Calu3 (cell line): ENCODE results near the gene UIMC1. TPM values are rescaled to one million over a fixed set of nuclear protein-coding genes. Genes with fewer than 3 reads are reported as not detected.
A peak's percentile ranks its signal among the peaks of the same experiment; 100 is the strongest.

Experiments used
- BruUV-seq: library from RNA; stranded (reverse); fragments of 400-500 nt; replicated peaks from 2 replicates; lab custom pipeline; 2021; lab: Mats Ljungman, UMichigan
- CTCF ChIA-PET: fragments of 300-600 bp; sonication (Branson Sonifier 250); formaldehyde crosslinking; loops from one replicate; lab custom pipeline; 2022; ENCODE audit warnings: antibody characterized with exemption; lab: Charles Lee
- DNase-seq: peaks from one replicate; pipeline ENCODE4 v3.0.0; 2022
- H3K27ac Mint-ChIP-seq: one replicate; pipeline ENCODE4 v1.8.0; 2022; ENCODE audit warnings: mixed read lengths; ENCODE audit not compliant: unreplicated experiment
- H3K27me3 Mint-ChIP-seq: one replicate; pipeline ENCODE4 v1.8.0; 2022; ENCODE audit warnings: mixed read lengths; ENCODE audit not compliant: unreplicated experiment
- H3K36me3 Mint-ChIP-seq: one replicate; pipeline ENCODE4 v1.8.0; 2022; ENCODE audit warnings: mild to moderate bottlenecking, moderate library complexity, mixed read lengths; ENCODE audit not compliant: insufficient read depth, unreplicated experiment
- H3K4me1 Mint-ChIP-seq: one replicate; pipeline ENCODE4 v1.8.0; 2022; ENCODE audit warnings: mild to moderate bottlenecking, low read depth, mixed read lengths; ENCODE audit not compliant: unreplicated experiment
- H3K4me3 Mint-ChIP-seq: one replicate; pipeline ENCODE4 v1.8.0; 2022; ENCODE audit warnings: mild to moderate bottlenecking, low read depth, moderate library complexity, mixed read lengths; ENCODE audit not compliant: unreplicated experiment
- H3K9me3 Mint-ChIP-seq: one replicate; pipeline ENCODE4 v1.8.0; 2022; ENCODE audit warnings: low read depth, mixed read lengths; ENCODE audit not compliant: unreplicated experiment
- CTCF ChIP-seq: fragments of 200-600 bp; IDR thresholded peaks from one replicate; pipeline ENCODE4 v1.8.0; 2022; ENCODE audit warnings: antibody characterized with exemption; ENCODE audit not compliant: unreplicated experiment
- intact Hi-C: fragments of 100-400 bp; cut with micrococcal nuclease; formaldehyde crosslinking; loops from one replicate; pipeline ENCODE4 v1.10.0; 2022; ENCODE audit not compliant: unreplicated experiment
- total RNA-seq: library from RNA; stranded (reverse); gene quantifications from 2 replicates; pipeline ENCODE4 v1.2.3, GENCODE V29; 2022

Gene UIMC1
- total RNA-seq, 1 experiment from 2014 or later = 51.3 TPM

- TF ChIP-seq CTCF = no peak
- CTCF ChIA-PET = interaction anchor here (0.5 to 3.1 kb wide), 11 partner anchors 25 to 245 kb away, joined by 3 to 20 read pairs (median 4); no protein-coding TSS in a partner anchor
- Mint-ChIP-seq H3K9me3 (no peaks in the 10 kb centered on the region), H3K36me3 (peaks cover 14% of the 10 kb centered on the region), H3K27ac (peak overlapping the region; percentile 29), H3K27me3 (no peaks in the 10 kb centered on the region), H3K4me1 (peaks cover 48% of the 10 kb centered on the region), H3K4me3 (peak overlapping the region; percentile 11)
- DNase-seq = peak; percentile 50
- intact Hi-C loops = loop anchor here (5.0 kb wide), 2 partner anchors 81 to 241 kb away; no protein-coding TSS in a partner anchor
- no TSS peak for BruUV-seq
Measured at GRCh38 chr5:176902911-176903664, 103.5 kb downstream of the UIMC1 start.

GRCh38 chr5:176902102-176902814, 104.3 kb downstream of the UIMC1 start:
- DNase-seq = no peak
- Mint-ChIP-seq H3K27me3 (no peaks in the 10 kb centered on the region), H3K27ac (no peak overlapping the region), H3K36me3 (peaks cover 9% of the 10 kb centered on the region), H3K9me3 (no peaks in the 10 kb centered on the region), H3K4me3 (no peak overlapping the region), H3K4me1 (peaks cover 48% of the 10 kb centered on the region)
- no TSS peak for BruUV-seq
- TF ChIP-seq CTCF = no peak
- intact Hi-C loops = loop anchor here (5.0 kb wide), 2 partner anchors 80 to 240 kb away; no protein-coding TSS in a partner anchor
- CTCF ChIA-PET = interaction anchor here (1.7 to 3.1 kb wide), 2 partner anchors 85 to 241 kb away, joined by 3 to 20 read pairs; no protein-coding TSS in a partner anchor

- no peaks in the 10 kb centered on the region for H3K9me3 Mint-ChIP-seq
- H3K4me3 Mint-ChIP-seq = no peak overlapping the region
- no peak overlapping the region for H3K27ac Mint-ChIP-seq
- no peak for TF ChIP-seq CTCF
- H3K27me3 Mint-ChIP-seq = no peaks in the 10 kb centered on the region
- H3K4me1 Mint-ChIP-seq = peaks cover 44% of the 10 kb centered on the region
- BruUV-seq = no TSS peak
- CTCF ChIA-PET = interaction anchor here (3.1 kb wide), 1 partner anchor 241 kb away, joined by 20 read pairs; no protein-coding TSS in a partner anchor
- H3K36me3 Mint-ChIP-seq = peaks cover 9% of the 10 kb centered on the region
- DNase-seq = no peak
- intact Hi-C loops = loop anchor here (5.0 kb wide), 2 partner anchors 79 to 239 kb away; no protein-coding TSS in a partner anchor
Measured at GRCh38 chr5:176901260-176902101, 105.1 kb downstream of the UIMC1 start.

GRCh38 chr5:176900780-176901204, 105.8 kb downstream of the UIMC1 start:
- TF ChIP-seq CTCF = no peak
- Mint-ChIP-seq H3K27ac (no peak overlapping the region), H3K4me3 (no peak overlapping the region), H3K4me1 (peaks cover 37% of the 10 kb centered on the region), H3K9me3 (no peaks in the 10 kb centered on the region), H3K27me3 (no peaks in the 10 kb centered on the region), H3K36me3 (peaks cover 9% of the 10 kb centered on the region)
- DNase-seq = no peak
- intact Hi-C loops = loop anchor here (5.0 kb wide), 2 partner anchors 78 to 238 kb away; no protein-coding TSS in a partner anchor
- CTCF ChIA-PET = interaction anchor here (1.2 to 1.5 kb wide), 2 partner anchors 9 to 240 kb away, joined by 4 to 6 read pairs; no protein-coding TSS in a partner anchor
- BruUV-seq = no TSS peak
